SK-N-SH (cell line): ENCODE measurements around the gene SDK1.

ENCODE experiments used
- CHD2 ChIP-seq: fragments of 150-350 bp; IDR thresholded peaks from 2 replicates; pipeline ENCODE4 v1.6.1; 2018; ENCODE audit warnings: low read length; ENCODE audit not compliant: partially characterized antibody
- GABPA ChIP-seq: IDR thresholded peaks from 2 replicates; pipeline ENCODE4 v1.4.0; 2012; ENCODE audit warnings: low read depth, mild to moderate bottlenecking
- GATA2 ChIP-seq: sonication (generic); formaldehyde crosslinking; IDR thresholded peaks from 2 replicates; pipeline ENCODE4 v1.5.0; 2020; ENCODE audit warnings: mild to moderate bottlenecking, missing genetic modification reagents
- POLR2AphosphoS5 ChIP-seq: IDR thresholded peaks from 2 replicates; pipeline ENCODE4 v1.6.1; 2012; ENCODE audit warnings: low read depth, low read length
- RAD21 ChIP-seq: IDR thresholded peaks from 2 replicates; pipeline ENCODE4 v1.6.1; 2012; ENCODE audit warnings: mild to moderate bottlenecking, low read length
- RFX5 ChIP-seq: IDR thresholded peaks from 2 replicates; pipeline ENCODE4 v1.6.1; 2012; ENCODE audit warnings: mild to moderate bottlenecking, improper control_type of control experiment, low read length
- SIN3A ChIP-seq: IDR thresholded peaks from 2 replicates; pipeline ENCODE4 v1.6.1; 2012; ENCODE audit warnings: low read depth, mild to moderate bottlenecking, low read length, moderate library complexity, borderline replicate concordance
- SMC3 ChIP-seq: IDR thresholded peaks from 2 replicates; pipeline ENCODE4 v1.6.1; 2012; ENCODE audit warnings: low read depth, low read length, improper control_type of control experiment
- TAF1 ChIP-seq: IDR thresholded peaks from 2 replicates; pipeline ENCODE4 v1.6.1; 2012; ENCODE audit warnings: low read depth, mild to moderate bottlenecking, low read length, moderate library complexity, borderline replicate concordance
- YY1 ChIP-seq: IDR thresholded peaks from 2 replicates; pipeline ENCODE4 v1.4.0; 2012; ENCODE audit warnings: low read depth, mild to moderate bottlenecking
- TF ChIP-seq, protein P1 (sequence below): fragments of 200-600 bp; sonication (generic); IDR thresholded peaks from 2 replicates; pipeline ENCODE4 v1.6.1; 2017; ENCODE audit warnings: antibody characterized with exemption, mild to moderate bottlenecking, moderate library complexity
- TF ChIP-seq, protein P2 (sequence below): IDR thresholded peaks from 2 replicates; pipeline ENCODE4 v1.4.0; 2012; ENCODE audit warnings: low read depth
- TF ChIP-seq, protein P3 (sequence below): IDR thresholded peaks from 2 replicates; pipeline ENCODE4 v1.4.0; 2012; ENCODE audit warnings: low read depth, borderline replicate concordance

DNA sequence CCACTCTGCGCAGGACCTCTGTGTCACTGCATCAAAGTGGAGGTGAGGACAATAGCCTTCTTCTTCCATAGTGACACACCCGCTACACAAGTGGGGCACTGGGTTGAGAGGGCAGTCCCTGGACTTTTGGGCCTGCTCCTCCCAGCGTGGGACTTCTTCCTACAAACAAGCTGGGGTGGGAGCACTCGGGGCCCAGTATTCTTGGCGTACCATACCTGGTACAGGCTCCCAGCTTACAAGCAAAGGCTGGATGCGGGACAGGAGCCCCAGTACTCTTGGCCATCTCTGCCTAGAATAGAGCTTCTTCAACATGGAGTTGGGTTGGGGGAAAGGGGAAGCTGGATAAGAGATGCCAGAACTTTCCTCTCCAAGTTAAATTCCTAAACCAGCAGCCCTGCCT lies 954.3 kb downstream of the SDK1 start:
- TF ChIP-seq SMC3 (no peak), CHD2 (no peak), RFX5 (no peak), RAD21 (no peak), SIN3A (no peak), POLR2AphosphoS5 (no peak), GATA2 (CRISPR knock-in tag) (no peak), TAF1 (no peak), YY1 (no peak), GABPA (no peak)
- TF ChIP-seq, protein P1, sequence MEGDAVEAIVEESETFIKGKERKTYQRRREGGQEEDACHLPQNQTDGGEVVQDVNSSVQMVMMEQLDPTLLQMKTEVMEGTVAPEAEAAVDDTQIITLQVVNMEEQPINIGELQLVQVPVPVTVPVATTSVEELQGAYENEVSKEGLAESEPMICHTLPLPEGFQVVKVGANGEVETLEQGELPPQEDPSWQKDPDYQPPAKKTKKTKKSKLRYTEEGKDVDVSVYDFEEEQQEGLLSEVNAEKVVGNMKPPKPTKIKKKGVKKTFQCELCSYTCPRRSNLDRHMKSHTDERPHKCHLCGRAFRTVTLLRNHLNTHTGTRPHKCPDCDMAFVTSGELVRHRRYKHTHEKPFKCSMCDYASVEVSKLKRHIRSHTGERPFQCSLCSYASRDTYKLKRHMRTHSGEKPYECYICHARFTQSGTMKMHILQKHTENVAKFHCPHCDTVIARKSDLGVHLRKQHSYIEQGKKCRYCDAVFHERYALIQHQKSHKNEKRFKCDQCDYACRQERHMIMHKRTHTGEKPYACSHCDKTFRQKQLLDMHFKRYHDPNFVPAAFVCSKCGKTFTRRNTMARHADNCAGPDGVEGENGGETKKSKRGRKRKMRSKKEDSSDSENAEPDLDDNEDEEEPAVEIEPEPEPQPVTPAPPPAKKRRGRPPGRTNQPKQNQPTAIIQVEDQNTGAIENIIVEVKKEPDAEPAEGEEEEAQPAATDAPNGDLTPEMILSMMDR, result no peak
- TF ChIP-seq, protein P2, sequence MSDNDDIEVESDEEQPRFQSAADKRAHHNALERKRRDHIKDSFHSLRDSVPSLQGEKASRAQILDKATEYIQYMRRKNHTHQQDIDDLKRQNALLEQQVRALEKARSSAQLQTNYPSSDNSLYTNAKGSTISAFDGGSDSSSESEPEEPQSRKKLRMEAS, result no peak
- TF ChIP-seq, protein P3, sequence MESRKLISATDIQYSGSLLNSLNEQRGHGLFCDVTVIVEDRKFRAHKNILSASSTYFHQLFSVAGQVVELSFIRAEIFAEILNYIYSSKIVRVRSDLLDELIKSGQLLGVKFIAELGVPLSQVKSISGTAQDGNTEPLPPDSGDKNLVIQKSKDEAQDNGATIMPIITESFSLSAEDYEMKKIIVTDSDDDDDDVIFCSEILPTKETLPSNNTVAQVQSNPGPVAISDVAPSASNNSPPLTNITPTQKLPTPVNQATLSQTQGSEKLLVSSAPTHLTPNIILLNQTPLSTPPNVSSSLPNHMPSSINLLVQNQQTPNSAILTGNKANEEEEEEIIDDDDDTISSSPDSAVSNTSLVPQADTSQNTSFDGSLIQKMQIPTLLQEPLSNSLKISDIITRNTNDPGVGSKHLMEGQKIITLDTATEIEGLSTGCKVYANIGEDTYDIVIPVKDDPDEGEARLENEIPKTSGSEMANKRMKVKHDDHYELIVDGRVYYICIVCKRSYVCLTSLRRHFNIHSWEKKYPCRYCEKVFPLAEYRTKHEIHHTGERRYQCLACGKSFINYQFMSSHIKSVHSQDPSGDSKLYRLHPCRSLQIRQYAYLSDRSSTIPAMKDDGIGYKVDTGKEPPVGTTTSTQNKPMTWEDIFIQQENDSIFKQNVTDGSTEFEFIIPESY, result no peak
